IPS-20b (cell line): ENCODE results near the gene GPR137.

Source experiments
- H3K27ac ChIP-seq: one replicate; pipeline ENCODE4 v1.5.1; 2013; ENCODE audit warnings: low read length
- H3K27me3 ChIP-seq: 2 replicates; pipeline ENCODE4 v1.6.1; 2013; ENCODE audit warnings: mild to moderate bottlenecking, low read length, inconsistent platforms; ENCODE audit not compliant: insufficient read depth
- H3K36me3 ChIP-seq: 2 replicates; pipeline ENCODE4 v1.6.1; 2013; ENCODE audit warnings: low read depth, mild to moderate bottlenecking, inconsistent platforms, low read length, moderate library complexity; ENCODE audit not compliant: insufficient read depth
- H3K4me1 ChIP-seq: 2 replicates; pipeline ENCODE4 v1.6.1; 2013; ENCODE audit warnings: mild to moderate bottlenecking, control low read depth, inconsistent platforms, low read length, moderate library complexity; ENCODE audit not compliant: insufficient read depth
- H3K4me3 ChIP-seq: 2 replicates; pipeline ENCODE4 v1.5.1; 2013; ENCODE audit warnings: mild to moderate bottlenecking, low read length, inconsistent platforms
- H3K9ac ChIP-seq: 2 replicates; pipeline ENCODE4 v1.6.1; 2013; ENCODE audit warnings: low read depth, mild to moderate bottlenecking, inconsistent platforms, low read length, moderate library complexity
- H3K9me3 ChIP-seq: 2 replicates; pipeline ENCODE4 v1.6.1; 2013; ENCODE audit warnings: mild to moderate bottlenecking, low read depth, low read length, inconsistent platforms; ENCODE audit not compliant: insufficient read depth

Gene GPR137

GRCh38 chr11:64250415-64251015 is 35.1 kb upstream of the GPR137 start:
- H3K4me1 ChIP-seq: peaks cover 28% of the 10 kb centered on the region
- H3K4me3 ChIP-seq: peak overlapping the region; percentile 62
- H3K9me3 ChIP-seq: no peaks in the 10 kb centered on the region
- H3K27me3 ChIP-seq: no peaks in the 10 kb centered on the region
- H3K9ac ChIP-seq: peak overlapping the region; percentile 80; the same call in 1 of the 2 replicates
- peaks cover 11% of the 10 kb centered on the region for H3K36me3 ChIP-seq
- H3K27ac ChIP-seq: peak overlapping the region; percentile 87

GRCh38 chr11:64251016-64251752 is 34.5 kb upstream of the GPR137 start, which contains the start of gene PLCB3:
TSS of gene PLCB3 (plus strand) at chr11:64251530. CDS start at chr11:64251650, 120 bp downstream.
- no peaks in the 10 kb centered on the region for H3K9me3 ChIP-seq
- H3K27ac ChIP-seq: peak within 1 kb of the TSS; percentile 87
- peaks cover 28% of the 10 kb centered on the region for H3K4me1 ChIP-seq

GRCh38 chr11:64251753-64252002 is 34.0 kb upstream of the GPR137 start:
- no peaks in the 10 kb centered on the region for H3K9me3 ChIP-seq
- H3K4me1 ChIP-seq: peaks cover 28% of the 10 kb centered on the region
- H3K27ac ChIP-seq: peak overlapping the region; percentile 32
- no peaks in the 10 kb centered on the region for H3K27me3 ChIP-seq
- peak overlapping the region; percentile 90; the same call in 1 of the 2 replicates for H3K9ac ChIP-seq
- peak overlapping the region; percentile 94 for H3K4me3 ChIP-seq
- peaks cover 23% of the 10 kb centered on the region for H3K36me3 ChIP-seq

More at GRCh38 chr11:64251016-64251752, 34.5 kb upstream of the GPR137 start, which contains the start of gene PLCB3:
- H3K27me3 ChIP-seq: no peaks in the 10 kb centered on the region
- peak within 1 kb of the TSS; percentile 94 for H3K4me3 ChIP-seq
- H3K9ac ChIP-seq: peak within 1 kb of the TSS; percentile 90; the same call in 1 of the 2 replicates
- peaks cover 18% of the 10 kb centered on the region for H3K36me3 ChIP-seq

- peaks cover 24% of the 10 kb centered on the region for H3K36me3 ChIP-seq
- H3K4me1 ChIP-seq: peaks cover 28% of the 10 kb centered on the region
- H3K27ac ChIP-seq: peak overlapping the region; percentile 32
- no peaks in the 10 kb centered on the region for H3K9me3 ChIP-seq
- H3K27me3 ChIP-seq: no peaks in the 10 kb centered on the region
- peak overlapping the region; percentile 90; the same call in 1 of the 2 replicates for H3K9ac ChIP-seq
- peak overlapping the region; percentile 94 for H3K4me3 ChIP-seq
Measured at GRCh38 chr11:64252003-64252872, 33.4 kb upstream of the GPR137 start.

GRCh38 chr11:64253043-64253442 is 32.6 kb upstream of the GPR137 start:
- peak overlapping the region; percentile 90; the same call in 1 of the 2 replicates for H3K9ac ChIP-seq
- H3K4me1 ChIP-seq: peaks cover 24% of the 10 kb centered on the region
- H3K36me3 ChIP-seq: peaks cover 24% of the 10 kb centered on the region
- no peak overlapping the region for H3K27ac ChIP-seq
- H3K4me3 ChIP-seq: peak overlapping the region; percentile 94; the same call in 1 of the 2 replicates
- H3K27me3 ChIP-seq: no peaks in the 10 kb centered on the region
- H3K9me3 ChIP-seq: no peaks in the 10 kb centered on the region

- Histone ChIP-seq H3K27me3 (no peaks in the 10 kb centered on the region), H3K9me3 (no peaks in the 10 kb centered on the region), H3K4me1 (peaks cover 20% of the 10 kb centered on the region), H3K4me3 (peak overlapping the region; percentile 94; the same call in 1 of the 2 replicates), H3K9ac (peak overlapping the region; percentile 90; the same call in 1 of the 2 replicates), H3K27ac (no peak overlapping the region), H3K36me3 (peaks cover 29% of the 10 kb centered on the region)
Measured at GRCh38 chr11:64253481-64253880, 32.2 kb upstream of the GPR137 start.

GRCh38 chr11:64254326-64254725 is 31.3 kb upstream of the GPR137 start:
- Histone ChIP-seq H3K27ac (no peak overlapping the region), H3K4me3 (no peak overlapping the region), H3K27me3 (no peaks in the 10 kb centered on the region), H3K36me3 (peaks cover 37% of the 10 kb centered on the region), H3K9ac (no peak overlapping the region), H3K4me1 (peaks cover 13% of the 10 kb centered on the region; the same call in 1 of the 2 replicates), H3K9me3 (no peaks in the 10 kb centered on the region)

- Histone ChIP-seq H3K9me3 (no peaks in the 10 kb centered on the region), H3K36me3 (peaks cover 48% of the 10 kb centered on the region), H3K27me3 (no peaks in the 10 kb centered on the region), H3K4me1 (peaks cover 3% of the 10 kb centered on the region; the same call in 1 of the 2 replicates), H3K4me3 (no peak overlapping the region), H3K27ac (no peak overlapping the region), H3K9ac (no peak overlapping the region)
Measured at GRCh38 chr11:64255135-64256128, 30.2 kb upstream of the GPR137 start.

- Histone ChIP-seq H3K4me1 (no peaks in the 10 kb centered on the region), H3K27me3 (no peaks in the 10 kb centered on the region), H3K36me3 (peaks cover 57% of the 10 kb centered on the region), H3K9me3 (no peaks in the 10 kb centered on the region), H3K4me3 (no peak overlapping the region), H3K27ac (no peak overlapping the region), H3K9ac (no peak overlapping the region)
Measured at GRCh38 chr11:64256300-64256699, 29.3 kb upstream of the GPR137 start.

- Histone ChIP-seq H3K4me1 (peaks cover 1% of the 10 kb centered on the region; the same call in 1 of the 2 replicates), H3K4me3 (no peak overlapping the region), H3K27me3 (no peaks in the 10 kb centered on the region), H3K36me3 (peaks cover 77% of the 10 kb centered on the region), H3K27ac (no peak overlapping the region), H3K9ac (no peak overlapping the region), H3K9me3 (no peaks in the 10 kb centered on the region)
Measured at GRCh38 chr11:64258356-64258755, 27.3 kb upstream of the GPR137 start.
